ENCODE data around the gene KRT6B.
"Not testable (repeated sequence)": the region's sequence is repeated elsewhere in the genome, so short reads cannot be mapped to it uniquely, and the experiment has no call there.

Gene KRT6B

GRCh38 chr12:52464897-52465296, 13.0 kb upstream of the KRT6B start:
- no peak for DNase-seq

- no peak for DNase-seq
These were observed 9.7 kb upstream of the KRT6B start for GRCh38 chr12:52461693-52462092.

- no peak for DNase-seq
These were observed 6.9 kb upstream of the KRT6B start for GRCh38 chr12:52458861-52459260.

- DNase-seq = no peak
These were observed 3.9 kb upstream of the KRT6B start for GRCh38 chr12:52455821-52456220.

- DNase-seq = no peak
These were observed 2.7 kb upstream of the KRT6B start for GRCh38 chr12:52454411-52455201.

- no peak for DNase-seq
These were observed 3.7 kb downstream of the KRT6B start for GRCh38 chr12:52448228-52448627.

GRCh38 chr12:52447196-52447595, 4.8 kb downstream of the KRT6B start:
- not testable (repeated sequence) for DNase-seq

GRCh38 chr12:52446367-52447045, 5.4 kb downstream of the KRT6B start:
- DNase-seq = no peak

- no peak for DNase-seq
These were observed 6.1 kb downstream of the KRT6B start for GRCh38 chr12:52445876-52446275.

GRCh38 chr12:52444647-52445595, 7.0 kb downstream of the KRT6B start:
- DNase-seq = no peak

- no peak for DNase-seq
These were observed 8.0 kb downstream of the KRT6B start for GRCh38 chr12:52443966-52444365.

GRCh38 chr12:52442600-52443061, 9.3 kb downstream of the KRT6B start:
- no peak for DNase-seq

GRCh38 chr12:52441320-52441911, 10.5 kb downstream of the KRT6B start:
- DNase-seq = no peak

- no peak for DNase-seq
These were observed 11.1 kb downstream of the KRT6B start for GRCh38 chr12:52440821-52441319.

- DNase-seq = no peak
These were observed 12.1 kb downstream of the KRT6B start for GRCh38 chr12:52439845-52440244.

- no peak for DNase-seq
These were observed 12.5 kb downstream of the KRT6B start for GRCh38 chr12:52439420-52439819.

- DNase-seq = no peak
These were observed 13.3 kb downstream of the KRT6B start for GRCh38 chr12:52438305-52439301.

- no peak for DNase-seq
These were observed 14.4 kb downstream of the KRT6B start for GRCh38 chr12:52437508-52437907.

GRCh38 chr12:52436828-52437474, 15.0 kb downstream of the KRT6B start:
- DNase-seq = no peak

- no peak for DNase-seq
These were observed 15.7 kb downstream of the KRT6B start for GRCh38 chr12:52436000-52436827.
